Tibial nerve (tissue), 3 donors: ENCODE results near the gene TBC1D5.

ENCODE experiments used
- POLR2A ChIP-seq, 2 donors: fragments of 450-650 bp; IDR thresholded peaks; one replicate each; pipeline ENCODE4 v1.6.1; 2017; ENCODE audit warnings: antibody characterized with exemption in 2 of 2, mild to moderate bottlenecking in 2 of 2, moderate library complexity in 2 of 2
- TF ChIP-seq, protein P1 (sequence below), 5 experiments: fragments of 200-600 bp in 3 of 5; fragments of 450-650 bp in 2 of 5; sonication (generic) in 3 of 5; IDR thresholded peaks; one replicate each; pipeline ENCODE4 v1.5.1; 2016 to 2019; ENCODE audit warnings: antibody characterized with exemption in 5 of 5, mild to moderate bottlenecking in 3 of 5, moderate library complexity in 2 of 5

- TF ChIP-seq, protein P1, sequence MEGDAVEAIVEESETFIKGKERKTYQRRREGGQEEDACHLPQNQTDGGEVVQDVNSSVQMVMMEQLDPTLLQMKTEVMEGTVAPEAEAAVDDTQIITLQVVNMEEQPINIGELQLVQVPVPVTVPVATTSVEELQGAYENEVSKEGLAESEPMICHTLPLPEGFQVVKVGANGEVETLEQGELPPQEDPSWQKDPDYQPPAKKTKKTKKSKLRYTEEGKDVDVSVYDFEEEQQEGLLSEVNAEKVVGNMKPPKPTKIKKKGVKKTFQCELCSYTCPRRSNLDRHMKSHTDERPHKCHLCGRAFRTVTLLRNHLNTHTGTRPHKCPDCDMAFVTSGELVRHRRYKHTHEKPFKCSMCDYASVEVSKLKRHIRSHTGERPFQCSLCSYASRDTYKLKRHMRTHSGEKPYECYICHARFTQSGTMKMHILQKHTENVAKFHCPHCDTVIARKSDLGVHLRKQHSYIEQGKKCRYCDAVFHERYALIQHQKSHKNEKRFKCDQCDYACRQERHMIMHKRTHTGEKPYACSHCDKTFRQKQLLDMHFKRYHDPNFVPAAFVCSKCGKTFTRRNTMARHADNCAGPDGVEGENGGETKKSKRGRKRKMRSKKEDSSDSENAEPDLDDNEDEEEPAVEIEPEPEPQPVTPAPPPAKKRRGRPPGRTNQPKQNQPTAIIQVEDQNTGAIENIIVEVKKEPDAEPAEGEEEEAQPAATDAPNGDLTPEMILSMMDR (IDR thresholded peaks at IDR 0.05), result no peak
- TF ChIP-seq POLR2A (IDR thresholded peaks at IDR 0.05), result no peak
Measured at GRCh38 chr3:17304969-17305368, 437.5 kb downstream of the TBC1D5 start.
